Hindlimb muscle (tissue), 1 donor: ENCODE results near the gene ZNF546. TPM values are rescaled to one million over a fixed set of nuclear protein-coding genes. Genes with fewer than 3 reads are reported as not detected.
"Not testable (repeated sequence)": the region's sequence is repeated elsewhere in the genome, so short reads cannot be mapped to it uniquely, and the experiment has no call there.

Experiments used
- DNase-seq: peaks from one replicate; pipeline ENCODE4 v3.0.0-alpha.2; 2013
- polyA plus RNA-seq: library from polyadenylated mRNA; unstranded; fragments of 120-200 nt; gene quantifications from one replicate; pipeline ENCODE4 v1.2.1, GENCODE V29; 2013; ENCODE audit not compliant: insufficient read length

ZNF546 gene
- polyA plus RNA-seq, 1 donor: 4.4 TPM

DNA sequence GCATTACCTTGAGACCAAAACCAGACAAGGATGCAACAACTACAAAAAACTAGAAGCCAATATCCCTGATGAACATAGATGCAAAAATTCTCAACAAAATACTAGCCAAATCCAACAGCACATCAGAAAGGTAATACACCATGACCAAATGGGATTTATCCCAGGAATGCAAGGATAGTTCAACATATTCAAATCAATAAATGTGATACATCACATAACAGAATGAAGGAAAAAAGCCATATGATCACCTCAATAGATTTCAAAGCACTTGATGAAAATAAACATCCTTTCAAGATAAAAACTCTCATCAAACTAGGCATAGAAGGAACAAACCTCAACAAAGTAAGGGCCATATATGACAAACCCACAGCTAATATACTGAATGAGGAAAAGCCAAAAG is 10.2 kb upstream of the ZNF546 start:
- DNase-seq: no peak

DNA sequence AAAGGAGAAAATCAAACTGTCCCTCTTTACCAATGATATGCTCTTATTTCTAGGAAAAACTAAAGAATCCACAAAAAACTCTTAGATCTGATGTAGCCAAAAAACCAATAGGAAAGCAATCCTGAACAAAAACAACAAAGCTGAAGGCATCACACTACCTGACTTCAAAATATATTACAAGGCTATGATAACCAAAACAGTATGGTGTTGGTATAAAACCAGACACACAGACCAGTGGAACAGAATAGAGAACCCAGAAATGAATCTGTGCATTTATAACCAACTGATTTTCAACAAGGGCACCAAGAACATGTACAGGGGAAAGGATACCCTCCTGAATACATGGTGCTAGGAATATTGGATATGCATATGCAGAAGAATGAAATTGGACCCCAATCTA is 9.7 kb upstream of the ZNF546 start:
- no peak for DNase-seq

DNA sequence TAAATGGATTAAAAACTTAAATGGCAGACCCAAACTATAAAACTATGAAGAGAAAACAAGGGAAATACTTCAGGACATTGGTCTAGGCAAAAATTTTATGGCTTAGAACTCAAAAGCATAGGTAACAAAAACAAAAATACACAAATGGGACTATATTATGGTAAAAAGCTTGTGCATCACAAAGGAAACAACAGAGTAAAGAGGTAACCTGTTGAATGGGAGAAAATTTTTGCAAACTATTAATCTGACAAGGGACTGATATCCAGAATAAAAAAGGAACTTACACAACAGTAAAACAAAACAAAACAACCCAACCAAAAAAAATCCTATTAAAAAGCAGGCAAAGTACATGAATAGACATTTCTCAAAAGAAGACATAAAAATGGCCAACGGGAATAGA is 9.3 kb upstream of the ZNF546 start:
- DNase-seq: no peak

DNA sequence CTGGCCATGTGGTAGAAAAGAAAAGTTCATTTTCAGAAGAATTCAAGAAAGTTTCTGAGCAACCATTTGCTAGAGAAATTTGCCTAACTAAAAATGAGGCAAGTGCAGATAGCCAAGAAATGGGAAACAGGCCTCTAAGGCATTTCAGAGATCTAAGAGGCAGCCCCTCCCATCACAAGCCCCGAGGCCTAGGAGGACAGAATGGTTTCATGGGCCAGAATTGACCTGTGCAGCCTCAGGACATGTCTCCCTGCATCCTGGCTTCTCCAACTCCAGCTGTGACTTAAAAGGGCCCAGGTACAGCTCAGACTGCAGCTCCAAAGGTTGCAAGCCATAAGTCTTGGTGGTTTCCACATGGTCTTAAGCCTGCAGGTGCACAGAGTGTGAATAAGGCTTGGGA is 3.3 kb upstream of the ZNF546 start:
- DNase-seq: no peak

DNA sequence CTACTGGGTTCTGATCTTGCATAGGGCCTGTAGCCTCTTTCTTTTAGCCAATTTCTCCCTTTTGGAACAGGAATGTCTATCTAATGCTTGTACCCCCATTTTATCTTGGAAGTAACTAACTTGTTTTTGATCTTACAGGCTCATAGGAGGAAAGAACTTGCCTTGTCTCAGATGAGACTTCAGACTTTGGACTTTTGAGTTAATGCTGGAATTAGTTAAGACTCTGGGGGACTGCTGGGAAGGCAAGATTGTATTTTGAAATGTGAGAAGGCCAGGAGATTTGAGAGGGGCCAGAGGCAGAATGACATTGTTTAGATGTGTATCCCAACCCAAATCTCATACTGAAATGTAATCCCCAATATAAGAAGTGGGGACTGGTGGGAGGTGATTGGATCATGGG is 2.5 kb upstream of the ZNF546 start:
- DNase-seq: no peak

DNA sequence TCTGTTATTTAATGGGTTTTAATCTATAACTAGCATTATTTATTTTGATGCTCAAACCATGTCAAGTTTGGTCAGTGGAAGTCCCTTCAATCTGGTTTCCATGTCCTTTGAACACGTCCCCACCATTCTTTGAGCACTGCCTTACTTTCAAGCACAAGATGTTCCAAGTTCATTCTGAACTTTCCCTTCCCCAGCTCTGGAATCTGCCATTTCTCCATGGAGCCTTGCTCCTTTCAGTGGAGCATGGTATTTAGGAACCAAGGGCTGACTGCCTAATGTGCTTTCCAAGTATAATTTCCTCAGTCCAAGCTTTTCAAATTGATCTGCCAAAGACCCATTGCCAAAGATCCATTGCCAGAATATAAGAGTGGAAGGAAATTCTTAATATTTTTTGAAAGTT is 1.1 kb upstream of the ZNF546 start:
- DNase-seq: peak; percentile 19

DNA sequence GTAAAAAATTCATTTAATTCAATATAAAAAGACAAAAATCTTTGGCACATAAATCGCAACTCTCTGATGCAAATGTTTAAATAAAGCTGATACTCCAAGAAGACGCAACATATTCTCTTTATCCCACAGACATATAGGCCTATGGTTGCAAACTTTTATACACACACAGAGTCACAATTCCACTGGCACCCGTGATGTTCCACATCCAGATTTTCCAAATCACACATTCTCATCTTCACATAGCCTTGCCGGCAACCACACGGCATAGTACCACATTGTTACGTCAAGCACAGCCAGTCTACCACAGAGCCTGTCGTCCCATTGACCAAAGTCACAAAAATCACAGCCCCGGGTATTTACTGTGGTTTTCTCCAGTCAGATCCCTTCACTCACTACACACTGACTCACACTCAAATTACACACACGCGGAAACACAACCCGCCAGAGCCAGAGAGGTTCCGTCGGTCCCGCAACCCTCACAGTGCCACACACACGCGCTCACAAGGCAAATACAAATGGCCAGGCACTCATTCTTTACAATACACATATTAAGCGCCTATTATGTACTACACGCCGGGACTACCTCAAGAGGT is 546 bp upstream of the ZNF546 start:
- peak; percentile 40 for DNase-seq

DNA sequence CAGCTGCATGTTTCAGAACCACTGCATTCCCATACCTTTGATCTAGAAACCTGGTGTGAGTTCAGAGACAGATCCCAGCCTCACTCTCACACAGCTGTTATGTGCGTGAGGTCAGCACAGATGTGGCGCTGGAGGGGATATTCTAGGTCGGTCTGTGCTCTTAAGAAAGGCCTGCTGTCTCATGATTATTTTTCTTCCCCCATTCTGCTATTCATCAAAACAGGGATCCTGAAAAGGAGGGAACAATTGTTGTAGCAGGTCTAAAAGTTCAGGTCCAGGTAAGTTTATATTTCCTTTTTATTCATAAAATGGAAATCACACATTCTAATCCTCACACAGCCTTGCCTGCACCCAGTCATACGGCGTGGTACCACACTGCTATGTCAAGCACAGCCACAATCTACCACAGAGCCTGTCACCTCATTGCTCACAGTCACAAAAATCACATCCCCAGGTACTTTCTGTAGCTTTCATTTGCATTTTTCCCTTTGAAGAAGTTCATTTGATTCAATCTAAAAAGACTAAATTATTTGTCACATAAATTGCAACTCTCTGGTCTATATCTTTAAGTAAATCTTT is 867 bp downstream of the ZNF546 start:
- peak; percentile 6 for DNase-seq

DNA sequence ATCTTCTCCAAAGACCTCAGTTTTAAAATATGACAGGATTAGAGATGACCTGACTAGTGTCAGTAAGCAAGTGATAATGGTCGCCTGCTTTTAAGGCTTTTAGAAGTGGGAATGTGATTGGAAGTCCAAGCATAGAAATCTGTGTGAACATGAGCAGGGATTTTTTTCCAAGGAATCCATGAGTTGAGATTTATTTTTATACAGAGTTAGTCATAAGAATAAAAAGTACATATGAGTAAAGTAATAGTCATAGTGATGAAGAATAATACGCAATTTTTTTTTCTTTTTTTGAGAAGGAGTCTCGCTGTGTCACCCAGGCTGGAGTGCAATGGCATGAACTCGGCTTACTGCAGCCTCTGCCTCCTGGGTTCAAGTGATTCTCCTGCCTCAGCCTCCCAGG is 1.6 kb downstream of the ZNF546 start:
- DNase-seq: no peak

DNA sequence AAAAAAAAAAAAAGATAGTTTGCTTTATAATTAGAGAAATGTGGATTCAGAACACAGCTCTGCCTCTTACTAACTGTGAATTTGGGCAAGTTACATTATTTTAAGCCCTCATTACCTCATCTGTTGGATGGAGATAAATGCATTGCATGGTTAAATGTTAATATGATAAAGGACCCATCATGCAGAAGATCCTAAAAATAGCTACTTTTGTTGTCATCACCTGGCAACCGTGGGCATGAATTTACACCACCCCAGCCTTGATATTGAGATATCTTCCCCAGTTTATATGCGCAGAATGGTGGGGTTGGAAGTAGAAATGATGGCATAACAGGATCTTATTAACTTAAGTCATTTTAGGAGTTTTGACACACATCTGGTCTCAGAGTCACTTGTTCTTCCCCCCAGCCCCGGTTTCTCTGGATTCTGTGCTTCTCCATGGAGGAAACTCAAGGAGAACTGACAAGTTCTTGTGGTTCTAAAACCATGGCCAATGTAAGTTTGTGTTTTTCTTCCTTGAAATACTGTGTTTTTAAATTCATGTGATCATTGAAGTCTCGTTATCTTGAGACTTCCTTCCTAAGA is 8.9 kb downstream of the ZNF546 start:
- DNase-seq: no peak

DNA sequence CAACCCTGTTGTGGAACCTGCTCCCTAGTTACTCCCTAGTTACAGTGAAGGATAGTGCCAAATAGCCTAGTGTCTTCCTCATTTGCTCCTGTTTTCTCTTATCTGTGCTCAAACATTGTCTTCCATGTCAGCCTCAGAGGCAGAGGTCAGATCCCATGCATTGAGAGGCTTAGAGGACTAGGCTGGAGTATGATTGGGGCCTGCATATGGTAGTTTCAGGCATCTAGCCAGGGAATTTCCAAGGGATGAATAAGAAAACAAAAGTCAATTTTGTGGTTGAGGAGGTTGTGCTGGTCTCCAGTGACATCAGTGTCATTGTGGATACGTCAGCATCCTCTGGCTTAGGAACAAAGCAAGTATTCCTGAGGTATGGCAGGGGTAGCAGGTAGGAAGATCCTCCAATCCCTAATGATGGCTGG is 9.4 kb downstream of the ZNF546 start:
- DNase-seq: no peak

DNA sequence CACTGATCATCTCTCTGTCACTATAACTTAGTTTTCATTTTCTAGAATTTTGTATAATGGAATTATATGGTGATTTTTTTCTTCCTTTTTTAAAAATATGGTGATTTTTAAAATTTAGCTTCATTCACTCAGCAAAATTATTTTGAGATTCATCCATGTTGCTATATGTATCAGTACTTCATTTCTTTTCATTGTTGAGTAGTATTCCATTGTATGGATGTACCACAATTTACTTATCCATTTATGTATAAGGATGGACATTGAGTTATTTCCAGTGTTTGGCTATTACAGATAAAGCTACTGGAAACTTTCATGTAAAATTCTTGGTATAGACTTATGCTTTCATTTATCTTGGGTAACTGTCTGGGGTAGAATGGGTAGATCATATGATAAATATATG is 12.8 kb downstream of the ZNF546 start:
- DNase-seq: no peak

DNA sequence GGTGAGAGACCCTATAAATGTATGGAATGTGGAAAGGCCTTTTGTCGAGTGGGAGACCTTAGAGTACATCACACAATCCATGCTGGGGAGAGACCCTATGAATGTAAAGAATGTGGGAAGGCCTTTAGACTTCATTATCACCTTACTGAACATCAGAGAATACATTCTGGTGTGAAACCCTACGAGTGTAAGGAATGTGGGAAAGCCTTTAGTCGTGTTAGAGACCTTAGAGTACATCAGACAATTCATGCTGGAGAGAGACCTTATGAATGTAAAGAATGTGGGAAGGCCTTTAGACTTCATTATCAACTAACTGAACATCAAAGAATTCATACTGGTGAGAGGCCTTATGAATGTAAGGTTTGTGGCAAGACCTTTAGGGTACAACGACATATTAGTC is 17.1 kb downstream of the ZNF546 start:
- DNase-seq: no peak

DNA sequence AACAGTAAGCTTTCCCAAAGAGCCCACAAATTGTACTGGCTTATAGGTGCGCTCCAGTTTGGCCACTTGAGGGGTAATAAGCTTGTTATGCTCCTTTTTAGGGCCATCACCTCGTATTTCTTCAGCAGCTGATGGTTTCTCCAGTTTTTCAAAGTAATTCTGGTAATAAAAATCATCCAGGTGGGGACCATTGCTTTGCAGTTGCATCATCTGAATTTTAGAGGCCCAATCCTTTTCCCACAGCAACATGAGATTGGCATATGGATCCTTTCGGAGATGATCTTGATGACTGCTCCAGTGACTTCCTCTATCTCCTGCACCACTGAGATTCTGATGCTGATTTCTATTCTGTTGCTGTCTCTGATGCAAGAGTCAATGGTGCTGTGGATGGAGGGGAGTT is 27.1 kb downstream of the ZNF546 start:
- DNase-seq: no peak

DNA sequence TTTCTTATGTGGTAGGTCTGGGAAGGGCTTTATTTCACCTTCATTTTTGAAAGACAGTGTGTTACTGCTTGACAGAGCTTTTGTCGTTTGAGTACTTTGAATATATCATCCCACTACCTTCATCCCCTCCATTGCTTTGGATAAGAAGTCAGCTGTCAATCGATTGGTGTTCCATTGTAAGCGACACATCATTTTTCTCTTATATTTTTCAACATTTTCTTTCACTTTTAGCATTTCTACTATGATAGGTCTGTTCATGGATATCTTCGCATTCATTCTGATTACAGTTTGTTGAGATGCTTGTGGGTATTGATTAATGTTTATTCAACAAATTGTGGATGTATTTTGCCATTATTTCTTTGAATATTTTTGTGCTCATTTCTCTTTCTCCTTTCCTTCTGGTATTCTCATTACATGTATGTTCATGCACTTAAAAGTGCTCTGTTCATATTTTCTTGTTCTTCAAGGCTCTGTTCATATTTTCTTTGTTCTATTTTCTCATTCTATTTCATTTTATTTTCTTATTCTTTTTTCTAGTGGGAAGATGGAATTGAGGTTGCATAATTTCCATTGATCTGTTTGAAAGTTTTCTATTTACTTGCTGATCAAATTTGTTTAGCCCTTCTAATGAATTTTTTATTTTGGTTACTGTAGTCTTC is 29.2 kb downstream of the ZNF546 start:
- no peak for DNase-seq

DNA sequence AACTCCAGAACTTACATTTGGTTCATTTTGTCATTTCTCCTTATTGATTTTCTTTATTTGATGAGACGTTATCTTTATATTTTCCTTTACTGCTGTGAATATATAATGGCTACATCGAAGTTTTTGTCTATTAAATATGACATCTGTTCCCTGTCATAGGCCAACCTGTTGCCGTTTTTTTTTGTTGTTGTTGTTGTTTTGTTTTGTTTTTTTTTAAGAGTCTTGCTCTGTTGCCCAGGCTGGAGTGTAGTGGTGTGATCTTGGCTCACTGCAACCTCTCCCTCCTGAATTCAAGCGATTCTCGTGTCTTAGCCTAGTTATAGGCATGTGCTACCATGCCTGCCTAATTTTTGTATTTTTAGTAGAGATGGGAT is 29.7 kb downstream of the ZNF546 start:
- no peak for DNase-seq

DNA sequence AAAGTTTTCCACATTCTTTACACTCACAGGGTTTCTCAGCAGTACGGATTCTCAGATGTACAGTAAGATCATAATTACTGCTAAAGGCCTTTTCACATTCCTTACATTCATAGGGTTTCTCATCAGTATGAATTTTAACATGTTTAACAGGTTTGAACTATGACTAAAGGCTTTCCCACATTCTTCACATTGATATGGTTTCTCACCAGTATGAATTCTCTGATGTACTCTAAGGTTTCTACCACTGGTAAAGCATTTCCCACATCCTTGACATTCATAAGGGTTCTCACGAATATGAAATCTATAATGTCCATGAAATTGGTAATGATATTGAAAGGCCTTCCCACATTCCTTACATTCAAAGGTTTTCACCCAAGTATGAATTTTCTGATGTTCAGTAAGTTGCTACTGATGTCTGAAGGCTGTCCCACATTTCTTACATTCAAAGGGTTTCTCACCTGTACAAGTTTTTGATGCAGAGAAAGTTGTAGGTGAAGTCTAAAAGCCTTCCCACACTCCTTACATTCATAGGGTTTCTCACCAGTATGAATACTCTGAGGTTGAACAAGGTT is 37.2 kb downstream of the ZNF546 start:
- DNase-seq: no peak

DNA sequence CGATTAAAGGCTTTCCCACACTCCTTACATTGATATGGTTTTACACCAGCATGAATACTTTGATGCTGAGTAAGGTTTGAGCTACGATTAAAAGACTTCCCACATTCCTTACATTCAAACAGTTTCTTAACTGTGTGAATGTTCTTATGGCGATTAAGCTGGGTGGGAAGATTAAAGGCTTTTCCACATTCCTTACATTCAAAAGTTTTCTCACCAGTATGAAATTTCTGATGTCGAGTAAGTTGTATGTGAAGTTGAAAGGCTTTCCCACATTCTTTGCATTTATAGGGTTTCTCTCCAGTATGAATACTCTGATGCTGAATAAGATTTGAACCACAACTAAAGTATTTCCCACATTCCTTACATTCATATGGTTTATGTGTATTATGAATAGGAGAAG is 39.1 kb downstream of the ZNF546 start:
- no peak for DNase-seq

DNA sequence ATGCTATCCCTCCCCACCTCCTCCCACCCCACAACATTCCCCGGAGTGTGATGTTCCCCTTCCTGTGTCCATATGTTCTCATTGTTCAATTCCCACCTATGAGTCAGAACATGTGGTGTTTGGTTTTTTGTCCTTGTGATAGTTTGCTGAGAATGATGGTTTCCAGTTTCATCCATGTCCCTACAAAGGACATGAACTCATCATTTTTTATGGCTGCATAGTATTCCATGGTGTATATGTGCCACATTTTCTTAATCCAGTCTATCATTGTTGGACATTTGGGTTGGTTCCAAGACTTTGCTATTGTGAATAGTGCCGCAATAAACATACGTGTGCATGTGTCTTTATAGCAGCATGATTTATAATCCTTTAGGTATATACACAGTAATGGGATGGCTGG is 41.2 kb downstream of the ZNF546 start:
- not testable (repeated sequence) for DNase-seq

DNA sequence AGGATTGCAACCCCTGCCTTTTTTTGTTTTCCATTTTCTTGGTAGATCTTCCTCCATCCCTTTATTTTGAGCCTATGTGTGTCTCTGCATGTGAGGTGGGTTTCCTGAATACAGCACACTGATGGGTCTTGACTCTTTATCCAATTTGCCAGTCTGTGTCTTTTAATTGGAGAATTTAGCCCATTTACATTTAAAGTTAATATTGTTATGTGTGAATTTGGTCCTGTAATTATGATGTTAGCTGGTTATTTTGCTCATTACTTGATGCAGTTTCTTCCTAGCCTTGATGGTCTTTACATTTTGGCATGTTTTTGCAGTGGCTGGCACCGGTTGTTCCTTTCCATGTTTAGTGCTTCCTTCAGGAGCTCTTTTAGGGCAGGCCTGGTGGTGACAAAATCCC is 44.9 kb downstream of the ZNF546 start:
- not testable (repeated sequence) for DNase-seq

DNA sequence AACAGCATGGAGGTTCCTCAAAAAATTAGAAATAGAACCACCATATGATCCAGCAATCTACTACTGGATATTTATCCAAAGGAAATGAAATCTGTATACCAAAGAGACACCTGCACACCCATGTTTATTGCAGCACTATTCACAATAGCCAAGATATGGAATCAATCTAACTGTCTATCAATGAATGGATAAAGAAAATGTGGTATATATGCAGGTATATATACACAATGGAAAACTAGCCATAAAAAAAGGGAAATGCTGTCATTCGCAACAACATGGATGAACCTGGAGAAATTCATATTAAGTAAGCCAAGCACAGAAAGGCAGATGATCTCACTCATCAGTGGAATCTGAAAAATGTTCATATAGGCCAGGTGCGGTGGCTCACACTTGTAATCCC is 56.6 kb downstream of the ZNF546 start:
- DNase-seq: no peak

DNA sequence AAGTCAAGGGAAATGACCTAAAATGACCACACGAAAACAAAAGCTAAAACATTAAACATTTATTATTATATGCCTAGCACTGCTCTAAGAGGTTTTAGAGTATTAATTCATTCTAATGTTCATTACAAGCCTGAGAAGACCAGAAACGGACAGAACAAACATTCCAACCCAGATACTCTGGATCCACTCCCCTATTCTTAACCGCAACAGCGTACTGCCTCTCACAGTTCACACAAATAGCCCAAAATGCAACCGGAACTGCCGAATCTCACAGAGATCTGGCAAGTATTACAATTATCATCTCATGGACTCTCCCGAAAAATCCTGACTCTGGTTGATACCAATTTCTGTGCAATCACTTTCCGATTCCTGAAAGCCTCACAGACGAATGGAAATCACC is 57.8 kb downstream of the ZNF546 start:
- no peak for DNase-seq

DNA sequence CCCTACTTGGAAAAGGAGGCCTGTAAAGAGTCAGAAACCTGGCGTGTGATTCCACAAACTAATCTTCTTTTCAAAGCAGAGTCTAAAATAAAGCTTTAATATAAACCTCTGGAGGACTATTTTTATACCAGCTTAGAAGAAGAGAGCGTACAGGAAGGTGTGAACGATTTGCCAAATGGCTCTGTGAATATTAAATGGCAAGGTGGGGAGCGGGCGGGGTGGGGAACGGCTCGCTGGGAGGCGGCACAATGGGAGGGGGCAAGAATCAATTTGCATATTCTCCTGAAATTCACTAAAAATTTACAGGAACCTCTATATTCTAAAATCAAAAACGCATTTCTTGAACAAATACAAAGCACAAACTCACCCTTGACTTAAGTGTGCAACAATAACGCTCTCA is 58.2 kb downstream of the ZNF546 start:
- no peak for DNase-seq
